Panc1 (cell line): ENCODE data around the gene C11orf54. TPM values are rescaled to one million over a fixed set of nuclear protein-coding genes. Genes with fewer than 3 reads are reported as not detected.

ENCODE experiments used
- ATAC-seq: fragments of 200-7000 bp; cut with Tn5 transposase; 2 replicates; pipeline ENCODE4 v1.9.1; 2020; ENCODE audit warnings: mild to moderate bottlenecking, moderate library complexity
- BruUV-seq: library from RNA; stranded (reverse); fragments of 400-500 nt; replicated peaks from 2 replicates; lab custom pipeline; 2021; lab: Mats Ljungman, UMichigan
- CTCF ChIA-PET: fragments of 300-600 bp; sonication (Branson Sonifier 250); formaldehyde crosslinking; loops from one replicate; lab custom pipeline; 2022; ENCODE audit warnings: antibody characterized with exemption; lab: Charles Lee
- POLR2A ChIA-PET: fragments of 300-600 bp; sonication (Branson Sonifier 250); formaldehyde crosslinking; loops from one replicate; lab custom pipeline; 2022; ENCODE audit warnings: antibody characterized with exemption; lab: Charles Lee
- DNase-seq: peaks from one replicate; pipeline ENCODE4 v3.0.0-alpha.2; 2010; ENCODE audit warnings: low read depth, low spot score
- H3K27ac ChIP-seq: 2 replicates; pipeline ENCODE4 v1.5.1; 2011; ENCODE audit warnings: mild to moderate bottlenecking, low read length, inconsistent platforms
- H3K27me3 ChIP-seq: fragments of 200-500 bp; sonication (Bioruptor generic); 2 replicates; pipeline ENCODE4 v1.6.0; 2014; ENCODE audit warnings: low read length, inconsistent platforms; ENCODE audit not compliant: control insufficient read depth, insufficient read depth
- H3K36me3 ChIP-seq: fragments of 200-500 bp; sonication (Bioruptor generic); 2 replicates; pipeline ENCODE4 v1.5.1; 2014; ENCODE audit warnings: inconsistent platforms, mild to moderate bottlenecking, low read length, moderate library complexity; ENCODE audit not compliant: control insufficient read depth, insufficient read depth
- H3K4me1 ChIP-seq: 2 replicates; pipeline ENCODE4 v1.5.1; 2011; ENCODE audit warnings: inconsistent platforms, mild to moderate bottlenecking, low read length, moderate library complexity; ENCODE audit not compliant: control insufficient read depth, insufficient read depth
- H3K4me3 ChIP-seq, 2 experiments: 2 replicates each; pipeline ENCODE4 v1.5.1; 2011 to 2012; ENCODE audit warnings: low read depth in 2 of 2, low read length in 2 of 2, mild to moderate bottlenecking in 2 of 2, inconsistent platforms in 1 of 2, moderate library complexity in 1 of 2
- H3K9me3 ChIP-seq: fragments of 200-500 bp; sonication (Bioruptor generic); 2 replicates; pipeline ENCODE4 v1.5.1; 2014; ENCODE audit warnings: low read depth, mild to moderate bottlenecking, inconsistent platforms, low read length, moderate library complexity; ENCODE audit not compliant: control insufficient read depth, insufficient read depth
- POLR2AphosphoS5 ChIP-seq: IDR thresholded peaks from 2 replicates; pipeline ENCODE4 v1.6.1; 2012; ENCODE audit warnings: mild to moderate bottlenecking, low read depth, low read length, moderate library complexity
- SIN3A ChIP-seq: IDR thresholded peaks from 2 replicates; pipeline ENCODE4 v1.6.1; 2012; ENCODE audit warnings: low read depth, mild to moderate bottlenecking, low read length, moderate library complexity, borderline replicate concordance; ENCODE audit not compliant: insufficient read depth
- TCF7L2 ChIP-seq: IDR thresholded peaks from 2 replicates; pipeline ENCODE4 v1.6.1; 2011; ENCODE audit warnings: mild to moderate bottlenecking, low read depth, low read length, inconsistent platforms
- in situ Hi-C: cut with HindIII; loops from 2 replicates; pipeline ENCODE4 v1.10.0; 2016; ENCODE audit warnings: low sequenced_read_pairs, low pct_unique_long_range_greater_than_20kb
- intact Hi-C: fragments of 100-400 bp; cut with micrococcal nuclease; formaldehyde crosslinking; loops from one replicate; pipeline ENCODE4 v1.10.0; 2022; ENCODE audit not compliant: unreplicated experiment
- total RNA-seq: library from RNA; stranded (reverse); gene quantifications from one replicate; pipeline ENCODE4 v1.2.1, GENCODE V29; 2021; ENCODE audit not compliant: unreplicated experiment
- TF ChIP-seq, protein P1 (sequence below), 2 experiments: IDR thresholded peaks; 2 replicates each; pipeline ENCODE4 v1.6.1; 2011 to 2012; ENCODE audit warnings: low read depth in 2 of 2, control low read depth in 1 of 2, low read length in 1 of 2, mild to moderate bottlenecking in 1 of 2, moderate library complexity in 1 of 2; ENCODE audit not compliant: insufficient read depth in 1 of 2
- TF ChIP-seq, protein P2 (sequence below): fragments of 450-650 bp; IDR thresholded peaks from 2 replicates; pipeline ENCODE4 v1.5.1; 2017; ENCODE audit warnings: mild to moderate bottlenecking

Gene C11orf54
- total RNA-seq, 1 experiment from 2014 or later = 31.0 TPM

DNA sequence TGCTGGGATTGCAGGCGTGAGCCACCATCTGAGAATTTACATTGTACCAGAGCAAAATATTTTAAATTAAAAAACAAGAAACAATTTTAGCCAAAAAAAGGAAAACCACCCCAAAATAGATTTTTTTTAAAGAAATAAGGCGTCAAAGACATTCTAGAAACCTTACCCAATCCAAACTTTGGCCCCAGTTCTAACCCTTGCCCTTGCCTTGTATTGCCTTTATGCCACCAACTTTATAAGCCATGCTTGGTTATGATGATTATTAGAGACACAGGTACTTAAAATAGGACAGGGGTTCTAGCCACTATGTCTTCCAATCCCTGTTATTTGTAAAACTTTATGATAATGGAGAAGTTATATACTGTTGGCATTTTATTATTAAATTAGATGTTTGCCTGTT is 11.8 kb downstream of the C11orf54 start:
- DNase-seq (no peak), ATAC-seq (no peak)
- CTCF ChIA-PET = no interaction called here
- Histone ChIP-seq H3K27ac (no peak overlapping the region), H3K4me3 (no peak overlapping the region), H3K4me1 (no peaks in the 10 kb centered on the region), H3K36me3 (no peaks in the 10 kb centered on the region), H3K27me3 (no peaks in the 10 kb centered on the region), H3K9me3 (no peaks in the 10 kb centered on the region)
- TF ChIP-seq TCF7L2 = no peak
- TF ChIP-seq, protein P1, sequence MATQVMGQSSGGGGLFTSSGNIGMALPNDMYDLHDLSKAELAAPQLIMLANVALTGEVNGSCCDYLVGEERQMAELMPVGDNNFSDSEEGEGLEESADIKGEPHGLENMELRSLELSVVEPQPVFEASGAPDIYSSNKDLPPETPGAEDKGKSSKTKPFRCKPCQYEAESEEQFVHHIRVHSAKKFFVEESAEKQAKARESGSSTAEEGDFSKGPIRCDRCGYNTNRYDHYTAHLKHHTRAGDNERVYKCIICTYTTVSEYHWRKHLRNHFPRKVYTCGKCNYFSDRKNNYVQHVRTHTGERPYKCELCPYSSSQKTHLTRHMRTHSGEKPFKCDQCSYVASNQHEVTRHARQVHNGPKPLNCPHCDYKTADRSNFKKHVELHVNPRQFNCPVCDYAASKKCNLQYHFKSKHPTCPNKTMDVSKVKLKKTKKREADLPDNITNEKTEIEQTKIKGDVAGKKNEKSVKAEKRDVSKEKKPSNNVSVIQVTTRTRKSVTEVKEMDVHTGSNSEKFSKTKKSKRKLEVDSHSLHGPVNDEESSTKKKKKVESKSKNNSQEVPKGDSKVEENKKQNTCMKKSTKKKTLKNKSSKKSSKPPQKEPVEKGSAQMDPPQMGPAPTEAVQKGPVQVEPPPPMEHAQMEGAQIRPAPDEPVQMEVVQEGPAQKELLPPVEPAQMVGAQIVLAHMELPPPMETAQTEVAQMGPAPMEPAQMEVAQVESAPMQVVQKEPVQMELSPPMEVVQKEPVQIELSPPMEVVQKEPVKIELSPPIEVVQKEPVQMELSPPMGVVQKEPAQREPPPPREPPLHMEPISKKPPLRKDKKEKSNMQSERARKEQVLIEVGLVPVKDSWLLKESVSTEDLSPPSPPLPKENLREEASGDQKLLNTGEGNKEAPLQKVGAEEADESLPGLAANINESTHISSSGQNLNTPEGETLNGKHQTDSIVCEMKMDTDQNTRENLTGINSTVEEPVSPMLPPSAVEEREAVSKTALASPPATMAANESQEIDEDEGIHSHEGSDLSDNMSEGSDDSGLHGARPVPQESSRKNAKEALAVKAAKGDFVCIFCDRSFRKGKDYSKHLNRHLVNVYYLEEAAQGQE (IDR thresholded peaks at IDR 0.05; ENCODE audit: insufficient read depth in 1 of 2, low read depth in 2 of 2, low read length in 1 of 2) = no peak
- no peak for TF ChIP-seq SIN3A
- TF ChIP-seq, protein P2, sequence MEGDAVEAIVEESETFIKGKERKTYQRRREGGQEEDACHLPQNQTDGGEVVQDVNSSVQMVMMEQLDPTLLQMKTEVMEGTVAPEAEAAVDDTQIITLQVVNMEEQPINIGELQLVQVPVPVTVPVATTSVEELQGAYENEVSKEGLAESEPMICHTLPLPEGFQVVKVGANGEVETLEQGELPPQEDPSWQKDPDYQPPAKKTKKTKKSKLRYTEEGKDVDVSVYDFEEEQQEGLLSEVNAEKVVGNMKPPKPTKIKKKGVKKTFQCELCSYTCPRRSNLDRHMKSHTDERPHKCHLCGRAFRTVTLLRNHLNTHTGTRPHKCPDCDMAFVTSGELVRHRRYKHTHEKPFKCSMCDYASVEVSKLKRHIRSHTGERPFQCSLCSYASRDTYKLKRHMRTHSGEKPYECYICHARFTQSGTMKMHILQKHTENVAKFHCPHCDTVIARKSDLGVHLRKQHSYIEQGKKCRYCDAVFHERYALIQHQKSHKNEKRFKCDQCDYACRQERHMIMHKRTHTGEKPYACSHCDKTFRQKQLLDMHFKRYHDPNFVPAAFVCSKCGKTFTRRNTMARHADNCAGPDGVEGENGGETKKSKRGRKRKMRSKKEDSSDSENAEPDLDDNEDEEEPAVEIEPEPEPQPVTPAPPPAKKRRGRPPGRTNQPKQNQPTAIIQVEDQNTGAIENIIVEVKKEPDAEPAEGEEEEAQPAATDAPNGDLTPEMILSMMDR = no peak
- no TSS peak for BruUV-seq
- intact Hi-C loops (no loop called here), in situ Hi-C loops (no loop called here)
- POLR2A ChIA-PET = interaction anchor here (0.7 kb wide), 1 partner anchor 13 kb away, joined by 3 read pairs; no protein-coding TSS in a partner anchor

DNA sequence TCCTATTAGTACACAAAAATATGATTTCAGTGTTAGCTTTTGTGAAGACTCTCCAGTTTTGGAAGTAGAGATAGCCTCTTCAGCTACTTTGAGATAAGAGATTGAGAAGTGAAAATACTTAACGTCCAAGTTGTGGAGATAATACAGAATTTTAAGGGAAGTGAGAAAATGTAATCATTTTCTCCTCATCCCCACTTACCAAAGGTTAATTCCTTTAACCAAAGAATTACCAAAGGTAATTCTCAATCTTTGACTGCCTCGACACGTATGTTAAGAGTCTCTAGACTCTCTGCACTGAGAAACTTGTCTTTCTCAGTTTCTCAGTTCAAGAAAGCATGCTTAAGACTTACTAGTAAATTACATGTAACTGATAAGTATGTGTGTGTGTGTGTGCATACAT is 15.3 kb downstream of the C11orf54 start:
- Histone ChIP-seq H3K9me3 (no peaks in the 10 kb centered on the region), H3K4me3 (no peak overlapping the region), H3K36me3 (peaks cover 6% of the 10 kb centered on the region; the same call in 1 of the 2 replicates), H3K27me3 (no peaks in the 10 kb centered on the region), H3K4me1 (no peaks in the 10 kb centered on the region), H3K27ac (no peak overlapping the region)
- TF ChIP-seq, protein P1 (IDR thresholded peaks at IDR 0.05; ENCODE audit: insufficient read depth in 1 of 2, low read depth in 2 of 2, low read length in 1 of 2) = no peak
- TF ChIP-seq SIN3A = no peak
- TF ChIP-seq, protein P2 = no peak
- no peak for TF ChIP-seq TCF7L2
- no peak for TF ChIP-seq POLR2AphosphoS5
- BruUV-seq = no TSS peak
- ATAC-seq (no peak), DNase-seq (no peak)
- ChIA-PET CTCF (no interaction called here), POLR2A (interaction anchor here (0.6 kb wide), 1 partner anchor 16 kb away, joined by 3 read pairs; no protein-coding TSS in a partner anchor)
- in situ Hi-C loops (no loop called here), intact Hi-C loops (no loop called here)
